ENCODE results near the gene ZCCHC9. TPM values are rescaled to one million over a fixed set of nuclear protein-coding genes. Genes with fewer than 3 reads are reported as not detected.

The ZCCHC9 gene
- polyA plus RNA-seq, 1 donor (not counting 4 experiments of a cell fraction or from before 2014, with no cell fraction given) = 24.1 TPM

DNA sequence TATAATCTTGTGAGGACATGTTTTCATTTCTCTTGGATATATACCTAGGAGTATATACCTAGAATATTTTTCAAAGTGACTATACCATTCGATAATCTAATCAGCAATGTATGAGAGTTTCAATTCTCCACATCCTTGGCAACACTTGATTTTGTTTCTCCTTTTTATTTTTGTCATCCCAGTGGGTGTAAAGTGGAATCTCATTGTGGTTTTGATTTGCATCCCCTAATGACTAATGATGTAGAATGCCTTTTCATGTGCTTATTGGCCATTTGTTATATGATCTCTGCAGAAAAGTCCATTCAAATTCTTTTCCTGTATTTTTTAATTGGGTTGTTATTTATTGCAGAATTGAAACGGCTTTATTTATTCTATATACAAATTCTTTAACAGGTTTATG lies 15.2 kb downstream of the ZCCHC9 start:
- DNase-seq (ENCODE audit: low read depth, low spot score) (no peak), FAIRE-seq (no peak)
- TF ChIP-seq EZH2 (IDR thresholded peaks at IDR 0.05; ENCODE audit: low read length) = no peak
- TF ChIP-seq, protein P1, sequence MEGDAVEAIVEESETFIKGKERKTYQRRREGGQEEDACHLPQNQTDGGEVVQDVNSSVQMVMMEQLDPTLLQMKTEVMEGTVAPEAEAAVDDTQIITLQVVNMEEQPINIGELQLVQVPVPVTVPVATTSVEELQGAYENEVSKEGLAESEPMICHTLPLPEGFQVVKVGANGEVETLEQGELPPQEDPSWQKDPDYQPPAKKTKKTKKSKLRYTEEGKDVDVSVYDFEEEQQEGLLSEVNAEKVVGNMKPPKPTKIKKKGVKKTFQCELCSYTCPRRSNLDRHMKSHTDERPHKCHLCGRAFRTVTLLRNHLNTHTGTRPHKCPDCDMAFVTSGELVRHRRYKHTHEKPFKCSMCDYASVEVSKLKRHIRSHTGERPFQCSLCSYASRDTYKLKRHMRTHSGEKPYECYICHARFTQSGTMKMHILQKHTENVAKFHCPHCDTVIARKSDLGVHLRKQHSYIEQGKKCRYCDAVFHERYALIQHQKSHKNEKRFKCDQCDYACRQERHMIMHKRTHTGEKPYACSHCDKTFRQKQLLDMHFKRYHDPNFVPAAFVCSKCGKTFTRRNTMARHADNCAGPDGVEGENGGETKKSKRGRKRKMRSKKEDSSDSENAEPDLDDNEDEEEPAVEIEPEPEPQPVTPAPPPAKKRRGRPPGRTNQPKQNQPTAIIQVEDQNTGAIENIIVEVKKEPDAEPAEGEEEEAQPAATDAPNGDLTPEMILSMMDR (optimal IDR thresholded peaks at IDR 0.05 in 1 of 3, IDR thresholded peaks at IDR 0.05 in 1 of 3, conservative IDR thresholded peaks at IDR 0.05 in 1 of 3; ENCODE audit: extremely low read depth in 1 of 3, insufficient read depth in 2 of 3, low read length in 3 of 3) = no peak
- H3K4me2 ChIP-seq (ENCODE audit: control insufficient read depth, extremely low read depth, insufficient read depth, low read depth, low read length) = no peak overlapping the region
- H3K9me1 ChIP-seq (ENCODE audit: control insufficient read depth, extremely low read depth, insufficient read depth, low read length) = no peaks in the 10 kb centered on the region
- no peaks in the 10 kb centered on the region for H3K9me3 ChIP-seq (ENCODE audit: control insufficient read depth, low read depth, low read length)
- no peaks in the 10 kb centered on the region for H3K27me3 ChIP-seq (ENCODE audit: control insufficient read depth, extremely low read depth, insufficient read depth, low read length)
- H3K9ac ChIP-seq (ENCODE audit: control insufficient read depth, extremely low read depth, insufficient read depth, low read length) = no peak overlapping the region
- H3K27ac ChIP-seq (ENCODE audit: control insufficient read depth, insufficient read depth, low read length) = no peak overlapping the region
- no peaks in the 10 kb centered on the region for H3K4me1 ChIP-seq (ENCODE audit: control insufficient read depth, extremely low read depth, insufficient read depth, low read length)
- dilution Hi-C loops (cut with MboI; ENCODE audit: extremely low pct_ligation_motif_present, low sequenced_read_pairs) = no loop called here
- peaks cover 3% of the 10 kb centered on the region in 2 experiments for H3K36me3 ChIP-seq (ENCODE audit: control insufficient read depth in 2 of 2, extremely low read depth in 1 of 2, insufficient read depth in 2 of 2, low read length in 2 of 2)
- H3K4me3 ChIP-seq (ENCODE audit: control insufficient read depth in 2 of 3, extremely low read depth in 1 of 3, insufficient read depth in 2 of 3, low read depth in 1 of 3, low read length in 3 of 3) = no peak overlapping the region
- no peaks in the 10 kb centered on the region for H4K20me1 ChIP-seq (ENCODE audit: control insufficient read depth, extremely low read depth, insufficient read depth, low read length)
- H2AFZ ChIP-seq (ENCODE audit: control insufficient read depth, low read length) = no peak overlapping the region
- H3K79me2 ChIP-seq (ENCODE audit: control insufficient read depth, insufficient read depth, low read length) = no peaks in the 10 kb centered on the region

DNA sequence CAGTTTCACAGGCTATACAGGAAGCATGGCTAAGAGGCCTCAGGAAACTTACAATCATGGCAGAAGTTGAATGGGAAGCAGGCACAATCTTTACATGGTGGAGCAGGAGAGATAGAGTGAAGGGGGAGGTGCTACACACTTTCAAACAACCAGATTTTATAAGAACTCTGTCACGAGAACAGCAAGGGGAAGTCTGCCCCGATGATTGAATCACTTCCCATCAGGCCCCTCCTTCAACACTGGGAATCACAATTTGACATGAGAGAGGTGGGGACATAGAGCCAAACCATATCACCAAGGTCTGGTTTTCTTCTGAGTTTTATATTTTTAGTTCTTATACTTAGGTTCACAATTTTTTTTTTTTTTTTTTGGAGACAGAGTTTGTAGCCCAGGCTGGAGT lies 16.1 kb downstream of the ZCCHC9 start:
- TF ChIP-seq, protein P1 (optimal IDR thresholded peaks at IDR 0.05 in 1 of 3, IDR thresholded peaks at IDR 0.05 in 1 of 3, conservative IDR thresholded peaks at IDR 0.05 in 1 of 3; ENCODE audit: extremely low read depth in 1 of 3, insufficient read depth in 2 of 3, low read length in 3 of 3) = no peak
- no peak for TF ChIP-seq EZH2 (IDR thresholded peaks at IDR 0.05; ENCODE audit: low read length)
- Histone ChIP-seq H3K4me2 (ENCODE audit: control insufficient read depth, extremely low read depth, insufficient read depth, low read depth, low read length) (no peak overlapping the region), H3K4me3 (ENCODE audit: control insufficient read depth in 2 of 3, extremely low read depth in 1 of 3, insufficient read depth in 2 of 3, low read depth in 1 of 3, low read length in 3 of 3) (no peak overlapping the region), H3K4me1 (ENCODE audit: control insufficient read depth, extremely low read depth, insufficient read depth, low read length) (no peaks in the 10 kb centered on the region), H2AFZ (ENCODE audit: control insufficient read depth, low read length) (no peak overlapping the region), H3K9me3 (ENCODE audit: control insufficient read depth, low read depth, low read length) (no peaks in the 10 kb centered on the region), H3K79me2 (ENCODE audit: control insufficient read depth, insufficient read depth, low read length) (no peaks in the 10 kb centered on the region), H4K20me1 (ENCODE audit: control insufficient read depth, extremely low read depth, insufficient read depth, low read length) (no peaks in the 10 kb centered on the region), H3K9me1 (ENCODE audit: control insufficient read depth, extremely low read depth, insufficient read depth, low read length) (no peaks in the 10 kb centered on the region), H3K27ac (ENCODE audit: control insufficient read depth, insufficient read depth, low read length) (no peak overlapping the region), H3K27me3 (ENCODE audit: control insufficient read depth, extremely low read depth, insufficient read depth, low read length) (no peaks in the 10 kb centered on the region), H3K9ac (ENCODE audit: control insufficient read depth, extremely low read depth, insufficient read depth, low read length) (no peak overlapping the region), H3K36me3 (ENCODE audit: control insufficient read depth in 2 of 2, extremely low read depth in 1 of 2, insufficient read depth in 2 of 2, low read length in 2 of 2) (peaks cover 0 to 3% of the 10 kb centered on the region in 2 experiments)
- DNase-seq (ENCODE audit: low read depth, low spot score) (no peak), FAIRE-seq (no peak)
- dilution Hi-C loops (cut with MboI; ENCODE audit: extremely low pct_ligation_motif_present, low sequenced_read_pairs) = no loop called here
